A673 (cell line): ENCODE measurements around the gene EIF4ENIF1.

Source experiments
- CTCF ChIP-seq: fragments of 300-800, 200-600 bp; sonication (generic); conservative IDR thresholded peaks from 2 replicates; pipeline ENCODE4 v1.5.1; 2017; ENCODE audit warnings: low read depth, mild to moderate bottlenecking, antibody characterized with exemption, low read length, moderate library complexity, mixed read lengths
- EZH2 ChIP-seq: fragments of 200-600 bp; sonication (generic); IDR thresholded peaks from 2 replicates; pipeline ENCODE4 v1.6.1; 2017; ENCODE audit warnings: borderline replicate concordance, low read depth, mild to moderate bottlenecking, mixed read lengths, antibody characterized with exemption, low read length; ENCODE audit not compliant: poor library complexity, severe bottlenecking

- TF ChIP-seq CTCF (no peak), EZH2 (no peak)
These were observed 90.2 kb downstream of the EIF4ENIF1 start, which contains the start of gene DRG1 for GRCh38 chr22:31399211-31400022.
